HG03039 (cell line): ENCODE results near the gene DGCR2.
"Not testable (repeated sequence)": the region's sequence is repeated elsewhere in the genome, so short reads cannot be mapped to it uniquely, and the experiment has no call there.

ENCODE experiments used
- ATAC-seq: cut with Tn5 transposase; IDR thresholded peaks from one replicate; pipeline ENCODE4 v1.9.1; 2021; ENCODE audit warnings: mild to moderate bottlenecking, moderate library complexity; ENCODE audit not compliant: unreplicated experiment

The DGCR2 gene

GRCh38 chr22:18988958-18989357 is 133.3 kb downstream of the DGCR2 start:
- ATAC-seq: no peak

- no peak for ATAC-seq
Observed at GRCh38 chr22:18987765-18988164, 134.4 kb downstream of the DGCR2 start.

GRCh38 chr22:18987114-18987513 is 135.1 kb downstream of the DGCR2 start:
- ATAC-seq: not testable (repeated sequence)
